ENCODE data around the gene TSPAN15.
"Not testable (repeated sequence)": the region's sequence is repeated elsewhere in the genome, so short reads cannot be mapped to it uniquely, and the experiment has no call there.

Gene TSPAN15

GRCh38 chr10:69488149-69488844, 37.0 kb downstream of the TSPAN15 start:
- not testable (repeated sequence) for DNase-seq

GRCh38 chr10:69488856-69489255, 37.6 kb downstream of the TSPAN15 start:
- not testable (repeated sequence) for DNase-seq

GRCh38 chr10:69489506-69490090, 38.3 kb downstream of the TSPAN15 start:
- DNase-seq: no peak

GRCh38 chr10:69490876-69491275, 39.6 kb downstream of the TSPAN15 start:
- no peak for DNase-seq

- peak in 3 of 4 experiments; percentile 30 to 54 (median 38) for DNase-seq
Measured at GRCh38 chr10:69491611-69492010, 40.3 kb downstream of the TSPAN15 start.

GRCh38 chr10:69492091-69492745, 41.0 kb downstream of the TSPAN15 start:
- DNase-seq: no peak

GRCh38 chr10:69492746-69493462, 41.6 kb downstream of the TSPAN15 start:
- DNase-seq: no peak

- DNase-seq: no peak
Measured at GRCh38 chr10:69494626-69495558, 43.6 kb downstream of the TSPAN15 start.

- DNase-seq: no peak
Measured at GRCh38 chr10:69495666-69496065, 44.4 kb downstream of the TSPAN15 start.

GRCh38 chr10:69496352-69497230, 45.3 kb downstream of the TSPAN15 start:
- no peak for DNase-seq

GRCh38 chr10:69497231-69497561, 45.9 kb downstream of the TSPAN15 start:
- DNase-seq: no peak

- peak in 2 of 4 experiments; percentile 23 to 51 for DNase-seq
Measured at GRCh38 chr10:69497611-69498390, 46.5 kb downstream of the TSPAN15 start.

- no peak for DNase-seq
Measured at GRCh38 chr10:69498711-69499471, 47.6 kb downstream of the TSPAN15 start.

- DNase-seq: no peak
Measured at GRCh38 chr10:69499726-69500689, 48.7 kb downstream of the TSPAN15 start.

- DNase-seq: no peak
Measured at GRCh38 chr10:69500864-69501468, 49.7 kb downstream of the TSPAN15 start.

- no peak for DNase-seq
Measured at GRCh38 chr10:69501657-69502056, 50.4 kb downstream of the TSPAN15 start.

GRCh38 chr10:69502589-69502988, 51.3 kb downstream of the TSPAN15 start:
- no peak for DNase-seq

Measured in suppressor macrophage (primary cell).